Mesothelial cell of epicardium (in vitro differentiated cells): ENCODE measurements around the gene GPT2. TPM values are rescaled to one million over a fixed set of nuclear protein-coding genes. Genes with fewer than 3 reads are reported as not detected.

Experiments used
- DNase-seq, 2 experiments: peaks; one replicate each; pipeline ENCODE4 v3.0.0; 2021; ENCODE audit warnings: low spot score in 2 of 2; ENCODE audit not compliant: unreplicated experiment in 2 of 2
- H3K27ac Mint-ChIP-seq: 2 replicates; pipeline ENCODE4 v1.8.0; 2021; ENCODE audit warnings: mixed read lengths
- H3K27me3 Mint-ChIP-seq: 2 replicates; pipeline ENCODE4 v1.8.0; 2021; ENCODE audit warnings: low read depth, mixed read lengths
- H3K36me3 Mint-ChIP-seq: 2 replicates; pipeline ENCODE4 v1.8.0; 2021; ENCODE audit warnings: mixed read lengths
- H3K4me1 Mint-ChIP-seq: 2 replicates; pipeline ENCODE4 v1.8.0; 2021; ENCODE audit warnings: mixed read lengths
- H3K4me3 Mint-ChIP-seq: 2 replicates; pipeline ENCODE4 v1.8.0; 2021; ENCODE audit warnings: mild to moderate bottlenecking, moderate library complexity, mixed read lengths
- H3K9me3 Mint-ChIP-seq: 2 replicates; pipeline ENCODE4 v1.8.0; 2021; ENCODE audit warnings: mixed read lengths
- total RNA-seq: library from RNA; stranded (reverse); gene quantifications from 3 replicates; pipeline ENCODE4 v1.2.1, GENCODE V29; 2021
- TF ChIP-seq, protein P1 (sequence below): fragments of 200-600 bp; sonication (generic); IDR thresholded peaks from one replicate; pipeline ENCODE4 v1.5.0; 2021; ENCODE audit warnings: antibody characterized with exemption; ENCODE audit not compliant: unreplicated experiment

Gene GPT2
- total RNA-seq, 1 donor from 2014 or later: 30.6 TPM

DNA sequence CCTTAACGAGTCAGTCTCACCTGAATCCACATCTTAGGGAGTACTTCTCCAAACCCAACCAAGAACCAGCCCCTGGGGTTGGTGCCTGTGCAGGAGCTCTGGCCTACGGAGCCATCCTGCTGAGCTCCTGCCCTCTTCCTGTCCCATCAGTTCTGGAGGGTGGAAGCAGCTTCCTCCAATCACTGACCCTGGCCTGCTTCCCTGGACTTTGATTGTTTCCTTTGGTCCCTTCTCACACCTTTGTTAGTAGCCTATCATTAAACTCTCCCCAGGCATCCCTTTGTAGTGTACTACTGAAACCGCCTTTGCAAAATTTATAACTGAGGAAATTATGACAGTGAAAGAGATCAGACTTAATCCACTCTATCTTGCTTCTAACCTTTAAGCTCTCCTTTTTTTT, 32.0 kb upstream of the GPT2 start:
- no peak for DNase-seq
- H3K27me3 Mint-ChIP-seq: no peaks in the 10 kb centered on the region
- H3K36me3 Mint-ChIP-seq: no peaks in the 10 kb centered on the region
- no peaks in the 10 kb centered on the region for H3K9me3 Mint-ChIP-seq
- TF ChIP-seq, protein P1, sequence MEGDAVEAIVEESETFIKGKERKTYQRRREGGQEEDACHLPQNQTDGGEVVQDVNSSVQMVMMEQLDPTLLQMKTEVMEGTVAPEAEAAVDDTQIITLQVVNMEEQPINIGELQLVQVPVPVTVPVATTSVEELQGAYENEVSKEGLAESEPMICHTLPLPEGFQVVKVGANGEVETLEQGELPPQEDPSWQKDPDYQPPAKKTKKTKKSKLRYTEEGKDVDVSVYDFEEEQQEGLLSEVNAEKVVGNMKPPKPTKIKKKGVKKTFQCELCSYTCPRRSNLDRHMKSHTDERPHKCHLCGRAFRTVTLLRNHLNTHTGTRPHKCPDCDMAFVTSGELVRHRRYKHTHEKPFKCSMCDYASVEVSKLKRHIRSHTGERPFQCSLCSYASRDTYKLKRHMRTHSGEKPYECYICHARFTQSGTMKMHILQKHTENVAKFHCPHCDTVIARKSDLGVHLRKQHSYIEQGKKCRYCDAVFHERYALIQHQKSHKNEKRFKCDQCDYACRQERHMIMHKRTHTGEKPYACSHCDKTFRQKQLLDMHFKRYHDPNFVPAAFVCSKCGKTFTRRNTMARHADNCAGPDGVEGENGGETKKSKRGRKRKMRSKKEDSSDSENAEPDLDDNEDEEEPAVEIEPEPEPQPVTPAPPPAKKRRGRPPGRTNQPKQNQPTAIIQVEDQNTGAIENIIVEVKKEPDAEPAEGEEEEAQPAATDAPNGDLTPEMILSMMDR: no peak
- H3K4me3 Mint-ChIP-seq: no peak overlapping the region
- peak overlapping the region; percentile 90 for H3K27ac Mint-ChIP-seq
- peaks cover 46% of the 10 kb centered on the region for H3K4me1 Mint-ChIP-seq

DNA sequence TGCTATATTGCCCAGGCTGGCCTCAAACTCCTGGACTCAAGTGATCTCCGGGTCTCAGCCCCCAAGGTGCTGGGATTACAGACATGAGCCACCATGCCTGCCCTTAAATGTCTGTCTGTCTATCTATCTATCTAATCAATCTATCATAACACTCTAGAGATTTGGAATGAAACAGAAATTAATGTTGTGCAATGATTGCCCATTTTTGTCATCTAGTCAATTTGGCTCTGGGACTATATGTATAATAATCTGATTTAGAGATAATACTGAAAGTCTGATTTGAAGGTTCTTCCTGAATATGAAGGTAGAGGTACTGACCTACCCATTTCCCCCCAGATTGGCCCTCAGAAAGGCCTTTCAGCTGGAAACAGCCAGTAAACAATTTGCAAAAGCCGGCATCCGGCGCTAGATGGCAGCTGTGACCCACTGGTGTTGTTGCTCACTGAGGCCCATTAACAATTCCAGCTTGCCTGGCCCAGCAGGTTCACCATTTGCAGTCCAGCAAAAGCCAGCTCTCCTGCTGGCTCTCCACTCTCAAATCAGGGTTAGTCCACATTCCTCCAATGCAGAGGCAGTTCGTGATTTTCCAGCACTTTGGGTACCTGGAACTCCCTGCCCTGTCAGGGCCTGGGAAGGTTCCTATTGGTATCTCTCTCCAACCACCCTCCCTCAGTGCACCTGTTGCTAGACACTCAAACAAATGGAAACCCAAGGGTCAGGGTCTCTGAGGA, 30.3 kb upstream of the GPT2 start:
- Mint-ChIP-seq H3K9me3 (no peaks in the 10 kb centered on the region), H3K27me3 (no peaks in the 10 kb centered on the region), H3K4me3 (no peak overlapping the region), H3K27ac (peak overlapping the region; percentile 90), H3K4me1 (peaks cover 59% of the 10 kb centered on the region), H3K36me3 (no peaks in the 10 kb centered on the region)
- peak; percentile 60 to 81 for DNase-seq
- TF ChIP-seq, protein P1: peak; percentile 51

DNA sequence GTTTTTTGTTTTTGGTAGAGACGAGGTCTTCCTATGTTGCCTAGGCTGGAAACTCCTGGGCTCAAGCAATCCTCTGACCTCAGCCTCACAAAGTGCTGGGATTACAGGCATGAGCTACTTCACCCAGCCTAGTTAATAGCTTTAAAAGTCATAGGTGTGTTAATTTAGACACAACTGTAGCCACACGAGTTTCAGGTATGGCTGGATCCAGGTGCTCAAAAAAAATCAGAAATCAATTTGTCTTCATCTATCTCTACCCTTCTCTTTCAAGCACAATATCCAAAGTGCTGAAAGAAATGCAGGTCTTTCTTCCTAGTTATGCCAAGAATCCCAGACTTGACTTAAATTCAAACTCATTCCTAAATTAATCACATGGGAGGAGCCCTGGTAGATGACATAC, 29.3 kb upstream of the GPT2 start:
- Mint-ChIP-seq H3K4me3 (no peak overlapping the region), H3K9me3 (no peaks in the 10 kb centered on the region), H3K4me1 (peaks cover 59% of the 10 kb centered on the region), H3K27me3 (no peaks in the 10 kb centered on the region), H3K36me3 (no peaks in the 10 kb centered on the region), H3K27ac (peak overlapping the region; percentile 64)
- TF ChIP-seq, protein P1: no peak
- DNase-seq: no peak

DNA sequence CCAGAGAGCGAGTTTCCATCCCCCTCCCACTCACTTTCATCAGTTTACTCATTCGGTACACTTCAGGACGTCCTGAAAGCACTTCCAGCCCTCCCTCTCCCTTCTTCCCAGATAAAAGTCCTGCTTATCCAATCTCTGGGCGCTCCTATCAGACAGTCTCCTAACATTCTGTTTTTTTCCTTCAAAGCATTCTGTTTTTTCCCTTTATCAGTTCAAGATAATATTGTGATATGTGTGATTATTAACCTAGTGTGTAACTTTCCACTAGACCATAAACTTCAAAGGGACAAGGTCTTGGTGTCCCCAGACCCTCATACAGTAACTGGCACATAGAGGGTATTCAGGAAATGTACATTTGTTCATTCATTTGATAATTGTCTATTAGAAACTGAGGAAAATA, 28.8 kb upstream of the GPT2 start:
- peaks cover 59% of the 10 kb centered on the region for H3K4me1 Mint-ChIP-seq
- TF ChIP-seq, protein P1: no peak
- no peaks in the 10 kb centered on the region for H3K27me3 Mint-ChIP-seq
- no peak overlapping the region for H3K4me3 Mint-ChIP-seq
- H3K9me3 Mint-ChIP-seq: no peaks in the 10 kb centered on the region
- no peaks in the 10 kb centered on the region for H3K36me3 Mint-ChIP-seq
- no peak overlapping the region for H3K27ac Mint-ChIP-seq
- DNase-seq: no peak

DNA sequence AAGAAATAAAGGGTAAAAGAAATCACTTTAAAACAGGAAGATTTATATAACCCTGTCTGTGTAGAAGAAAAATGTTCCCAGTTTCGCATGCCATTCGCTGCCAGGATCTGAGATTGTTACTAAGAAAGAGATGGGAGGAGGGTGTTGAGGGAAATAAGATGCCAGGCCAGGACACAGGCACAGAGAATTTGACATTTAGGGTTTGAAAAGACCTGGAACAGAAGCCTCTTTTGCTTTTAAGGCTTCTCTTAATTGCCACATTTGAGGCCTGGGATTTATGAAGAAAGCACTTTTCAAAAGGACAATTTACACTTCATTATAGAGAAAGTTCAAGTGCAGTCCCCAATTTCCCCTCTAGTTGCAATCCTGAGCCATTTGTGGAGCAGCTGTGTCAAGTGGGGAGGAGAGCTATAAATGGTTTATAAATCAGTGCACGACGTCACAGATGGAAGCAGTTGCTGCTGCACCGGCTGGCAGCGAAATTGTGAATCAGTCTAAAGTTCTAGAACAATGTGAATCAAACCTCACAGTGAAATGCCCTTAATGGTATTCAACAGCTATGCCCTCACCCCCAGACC, 26.7 kb upstream of the GPT2 start:
- peak overlapping the region; percentile 84 for H3K27ac Mint-ChIP-seq
- no peak for DNase-seq
- no peak overlapping the region for H3K4me3 Mint-ChIP-seq
- TF ChIP-seq, protein P1: peak; percentile 52
- H3K27me3 Mint-ChIP-seq: no peaks in the 10 kb centered on the region
- peaks cover 44% of the 10 kb centered on the region for H3K4me1 Mint-ChIP-seq
- H3K9me3 Mint-ChIP-seq: peaks cover under 1% of the 10 kb centered on the region
- H3K36me3 Mint-ChIP-seq: no peaks in the 10 kb centered on the region
